DMS53 (cell line): ENCODE measurements around the gene TMEM179.
"Not testable (repeated sequence)": the region's sequence is repeated elsewhere in the genome, so short reads cannot be mapped to it uniquely, and the experiment has no call there.

Experiments used
- DNase-seq: peaks from one replicate; lab custom pipeline; 2025; lab: John Stamatoyannopoulos, UW

Gene TMEM179

GRCh38 chr14:104637546-104638003 is 33.0 kb upstream of the TMEM179 start:
- no peak for DNase-seq

DNA sequence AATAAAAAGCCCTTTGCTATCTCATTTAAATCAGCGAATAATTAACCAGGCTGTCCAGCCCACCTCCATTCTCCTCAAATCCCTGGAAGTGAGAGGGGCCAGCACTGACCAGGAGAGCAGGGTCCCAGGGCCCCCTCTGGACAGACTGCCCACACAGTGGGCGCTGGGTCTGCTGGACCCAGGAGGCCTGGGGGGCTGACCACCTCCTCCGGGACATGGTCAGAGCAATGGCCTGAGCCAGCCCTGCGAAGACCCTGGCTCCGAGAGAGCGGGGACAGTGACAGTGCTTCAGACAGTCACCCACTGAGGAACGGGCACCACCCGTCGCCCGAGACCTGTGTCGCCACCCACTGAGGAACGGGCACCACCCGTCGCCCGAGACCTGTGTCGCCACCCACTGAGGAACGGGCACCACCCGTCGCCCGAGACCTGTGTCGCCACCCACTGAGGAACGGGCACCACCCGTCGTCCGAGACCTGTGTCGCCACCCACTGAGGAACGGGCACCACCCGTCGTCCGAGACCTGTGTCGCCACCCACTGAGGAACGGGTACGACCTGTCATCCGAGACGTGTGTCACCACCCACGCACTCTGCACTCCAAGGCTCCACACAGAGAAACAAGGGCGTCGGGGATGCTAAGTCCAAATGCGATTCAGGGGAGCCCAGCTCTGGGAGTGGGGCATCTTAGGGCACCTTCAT is 32.4 kb upstream of the TMEM179 start:
- DNase-seq: not testable (repeated sequence)

- DNase-seq: no peak
Observed at GRCh38 chr14:104636131-104636530, 31.6 kb upstream of the TMEM179 start.

DNA sequence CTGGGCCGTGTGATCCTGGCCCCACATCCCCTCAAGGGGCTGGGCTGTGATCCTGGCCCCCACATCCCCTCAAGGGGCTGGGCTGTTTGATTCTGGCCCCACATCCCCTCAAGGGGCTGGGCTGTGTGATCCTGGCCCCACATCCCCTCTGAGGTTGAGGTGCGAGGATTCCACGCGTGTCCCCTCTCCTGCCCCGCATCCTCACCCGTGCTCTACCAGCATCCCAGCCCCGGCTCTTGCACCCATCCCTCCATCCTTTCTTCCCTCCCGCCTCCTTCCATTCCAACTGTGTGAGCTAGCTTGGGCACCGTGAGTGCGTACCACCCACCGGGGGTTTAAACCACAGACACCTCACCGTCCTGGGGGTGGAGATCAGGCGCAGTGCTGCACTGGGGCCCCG is 31.1 kb upstream of the TMEM179 start:
- DNase-seq: no peak

DNA sequence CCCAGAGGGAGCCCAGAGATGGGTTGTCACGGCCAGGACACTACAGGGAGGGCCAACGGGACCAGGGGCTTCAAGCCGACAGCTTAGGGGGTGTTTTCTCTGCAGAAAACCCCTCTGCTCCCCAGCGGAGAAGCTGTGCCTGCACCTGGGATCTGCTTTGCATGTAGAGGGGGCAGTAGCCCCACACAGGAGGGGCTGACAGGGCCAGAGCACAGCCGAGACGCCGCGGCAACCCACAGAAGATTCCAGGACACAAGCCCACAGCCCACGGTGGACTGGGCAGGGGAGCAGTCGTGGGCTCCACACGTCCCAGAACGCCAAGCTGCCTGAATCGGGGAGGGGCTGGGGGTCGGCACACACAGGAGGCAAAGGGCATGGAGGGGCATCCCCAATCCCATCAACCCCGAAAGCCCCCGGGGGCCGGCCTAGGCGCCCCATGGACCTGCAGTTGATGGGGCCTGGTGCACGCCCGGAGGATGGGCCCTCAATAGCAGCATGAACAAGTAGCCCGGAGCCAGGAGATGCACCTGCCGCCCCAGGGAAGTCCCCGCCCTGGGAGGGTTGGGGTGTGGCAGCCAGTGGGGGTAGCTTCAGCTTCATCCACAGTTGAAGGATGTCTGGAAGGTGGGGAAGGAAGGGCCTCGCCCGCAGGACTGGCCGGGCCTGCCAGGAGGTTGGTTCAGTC is 30.5 kb upstream of the TMEM179 start:
- no peak for DNase-seq

GRCh38 chr14:104634138-104634760 is 29.7 kb upstream of the TMEM179 start:
- DNase-seq: no peak

DNA sequence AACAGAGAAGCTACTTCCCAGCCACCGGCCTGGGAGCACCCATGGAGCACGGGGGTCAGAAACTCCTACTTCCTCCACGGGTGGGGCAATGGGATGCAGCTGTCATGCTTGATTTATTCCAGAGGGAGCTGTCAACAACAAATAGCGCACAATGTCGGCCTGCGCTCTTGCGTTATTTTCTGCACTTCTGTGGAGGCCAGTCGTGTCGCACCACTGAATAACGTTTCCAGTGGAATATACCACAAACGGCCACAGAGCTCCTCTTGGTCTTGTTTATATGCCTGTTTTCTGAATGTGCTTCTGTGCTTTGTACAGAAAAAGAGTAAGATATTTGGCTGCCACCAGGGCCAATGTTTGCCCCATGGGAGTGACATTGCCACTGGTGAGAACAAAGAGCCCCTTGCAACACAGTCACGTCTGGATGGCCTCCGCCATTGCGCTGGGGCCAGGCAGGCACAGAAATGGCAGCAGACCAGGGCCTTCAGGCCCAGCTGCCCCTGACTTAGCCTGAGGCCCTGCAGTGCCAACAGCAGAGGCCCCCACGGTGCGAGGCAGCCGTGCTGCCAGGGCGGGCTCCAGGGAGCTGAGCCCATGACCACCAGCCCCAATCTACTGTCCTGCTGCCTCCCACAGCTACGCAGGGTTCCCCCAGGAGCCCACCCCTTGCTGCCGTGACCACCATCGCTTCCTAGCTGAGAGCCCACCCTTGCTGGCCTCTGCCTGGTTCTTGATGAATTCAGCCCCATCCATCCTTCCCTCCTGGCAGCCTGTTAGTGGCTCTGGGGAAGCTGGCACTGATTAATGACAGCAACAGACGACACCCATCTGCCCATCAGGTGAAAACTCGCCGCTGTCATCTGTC is 28.9 kb upstream of the TMEM179 start:
- DNase-seq: no peak

DNA sequence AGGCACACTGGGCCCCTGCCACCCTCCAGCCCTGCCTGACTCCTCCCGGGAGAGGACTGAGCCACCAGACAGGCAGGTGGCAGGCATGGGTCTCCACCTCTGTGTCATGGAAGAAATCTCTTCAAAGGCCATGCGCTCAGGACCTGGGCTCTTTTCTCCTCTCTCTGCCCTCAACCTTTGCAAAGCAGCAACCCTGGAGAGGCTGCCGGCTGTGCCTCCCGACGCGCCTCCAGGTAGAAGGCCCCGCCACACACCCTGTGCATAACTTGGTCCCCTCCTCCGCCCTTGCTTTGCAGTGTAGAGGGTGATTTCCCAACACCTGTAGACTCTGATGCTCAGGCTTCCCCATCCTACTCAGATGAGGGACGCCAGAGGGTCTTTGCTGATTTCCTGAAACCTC is 28.2 kb upstream of the TMEM179 start:
- DNase-seq: no peak

DNA sequence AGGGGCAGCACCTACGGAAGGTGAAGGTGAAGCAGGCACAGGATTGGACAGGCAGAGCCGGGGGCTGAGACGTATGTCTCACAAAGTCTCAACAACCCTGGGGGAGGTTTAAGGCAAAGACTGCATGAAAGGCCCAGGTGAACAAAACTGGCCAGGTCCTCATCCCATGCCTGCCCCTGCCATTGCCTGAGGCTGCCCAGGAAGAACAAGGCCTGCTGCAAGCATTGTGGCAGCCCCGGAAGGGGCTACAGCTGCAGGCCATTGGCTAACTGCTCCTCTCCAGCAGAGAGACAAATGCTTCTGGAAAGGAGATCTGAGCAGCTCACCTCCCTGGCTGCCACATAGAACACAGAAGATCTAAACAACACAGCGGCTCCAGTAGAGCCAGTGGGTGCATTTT is 20.4 kb upstream of the TMEM179 start:
- DNase-seq: no peak

GRCh38 chr14:104614126-104614812 is 9.7 kb upstream of the TMEM179 start:
- no peak for DNase-seq

DNA sequence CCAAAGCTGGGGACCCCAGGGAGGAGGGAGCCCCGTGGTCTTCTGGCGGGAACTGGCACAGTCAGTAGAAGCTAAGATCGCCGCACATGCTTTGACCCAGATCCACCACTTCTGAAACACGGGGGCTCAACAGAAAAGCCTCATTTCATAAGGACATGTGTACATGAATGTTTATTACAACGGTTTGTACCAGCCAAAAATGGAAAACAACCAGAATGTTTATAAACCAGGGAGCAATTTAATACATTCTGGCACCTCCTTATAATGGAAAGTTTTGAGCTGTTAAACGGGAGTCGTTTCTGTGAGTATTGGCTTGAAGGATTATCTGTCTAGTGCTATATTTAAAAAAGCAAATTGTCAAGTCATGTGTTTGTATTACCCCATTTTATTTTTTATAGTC is 7.3 kb upstream of the TMEM179 start:
- no peak for DNase-seq

DNA sequence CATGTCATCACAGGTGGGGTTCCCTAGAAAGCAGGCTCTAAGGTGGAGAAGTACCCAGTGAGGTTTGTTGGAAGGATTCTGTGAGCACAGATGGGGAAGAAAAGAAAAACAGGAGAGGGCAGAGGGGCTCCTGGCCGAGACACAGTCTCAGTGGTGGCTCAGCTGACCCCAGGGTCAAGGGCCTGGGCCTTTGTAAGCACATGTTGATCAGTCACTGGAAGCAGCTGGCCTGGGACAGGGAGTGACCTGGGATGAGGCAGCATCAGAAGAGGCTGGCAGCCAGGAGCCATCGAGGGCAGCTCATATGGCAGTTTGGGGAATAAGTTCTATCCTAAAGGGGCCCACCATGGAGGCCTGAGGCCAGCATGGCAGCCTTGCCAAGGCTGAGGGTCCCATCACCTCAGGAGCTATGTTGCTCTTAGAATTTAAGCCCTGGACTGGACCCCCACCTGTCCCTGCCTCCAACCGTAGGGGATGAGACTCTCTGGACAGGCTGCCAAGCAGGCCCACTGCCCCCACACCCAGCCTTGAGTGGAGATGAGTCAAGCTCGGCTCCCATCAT is 6.3 kb upstream of the TMEM179 start:
- no peak for DNase-seq

GRCh38 chr14:104609666-104610065 is 5.1 kb upstream of the TMEM179 start:
- DNase-seq: no peak

DNA sequence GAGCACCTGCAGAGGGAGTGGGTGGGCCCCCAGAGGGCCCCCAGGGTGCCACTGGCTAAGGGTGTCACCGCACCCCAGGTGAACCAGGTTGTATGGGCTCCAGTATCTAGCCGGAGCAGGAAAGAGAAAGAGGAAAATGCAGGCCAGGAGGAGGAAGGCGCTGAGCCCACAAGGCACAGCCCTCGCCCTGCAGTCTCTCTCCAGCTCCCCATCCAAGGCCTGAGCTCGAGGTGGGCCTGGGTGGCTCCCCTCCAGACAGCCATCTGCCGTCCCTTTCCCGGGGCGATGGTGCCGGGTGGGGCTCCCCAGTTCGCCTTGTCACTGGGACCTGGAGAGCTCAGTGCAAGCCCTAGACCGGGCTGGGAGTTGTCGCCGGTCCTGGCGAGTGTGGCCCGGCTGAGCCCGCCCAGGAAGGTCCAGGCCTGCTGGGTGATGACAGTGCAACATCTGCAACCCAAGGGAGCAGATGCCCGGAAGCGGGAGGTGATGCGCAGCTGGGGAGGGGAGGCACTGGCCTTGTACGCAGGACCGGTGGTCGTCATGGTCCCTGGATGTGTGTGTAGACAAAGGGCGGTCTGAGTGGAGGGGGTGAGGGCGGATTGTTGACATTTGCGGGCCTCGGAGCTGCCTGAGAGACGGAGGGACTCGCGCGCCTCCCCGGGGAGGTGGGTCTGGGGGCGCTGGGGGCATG is 716 bp downstream of the TMEM179 start:
- peak; percentile 78 for DNase-seq

GRCh38 chr14:104602933-104603325 is 1.6 kb downstream of the TMEM179 start:
- no peak for DNase-seq

DNA sequence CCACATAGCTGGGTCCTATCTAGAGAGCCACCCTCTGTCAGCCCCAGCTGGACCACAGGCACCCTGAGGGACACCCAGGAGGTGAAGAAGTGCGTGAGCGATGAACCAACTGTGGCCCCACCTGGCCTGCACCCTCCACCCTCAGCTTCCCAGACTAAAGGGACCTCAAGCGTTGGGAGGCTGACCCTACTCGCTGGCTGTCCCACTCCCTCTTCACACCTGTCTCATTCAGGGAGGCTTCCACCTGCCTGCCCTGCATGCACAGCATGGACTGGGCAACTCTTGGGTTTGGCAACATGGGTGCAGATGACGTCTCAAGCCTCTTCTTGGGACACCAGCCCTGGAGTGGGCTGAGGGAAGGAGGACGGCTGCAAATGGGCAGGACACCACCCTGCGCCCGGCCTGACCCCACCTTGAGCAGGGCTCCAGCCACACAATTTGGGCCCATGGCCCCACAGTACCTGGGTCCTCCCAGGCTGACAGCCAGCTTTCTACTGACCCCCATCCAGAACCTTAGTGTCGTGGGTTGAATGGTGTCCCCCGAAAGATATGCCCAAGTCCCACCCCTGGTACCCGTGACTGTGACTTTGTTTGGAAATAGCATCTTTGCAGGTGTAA is 2.1 kb downstream of the TMEM179 start:
- no peak for DNase-seq

DNA sequence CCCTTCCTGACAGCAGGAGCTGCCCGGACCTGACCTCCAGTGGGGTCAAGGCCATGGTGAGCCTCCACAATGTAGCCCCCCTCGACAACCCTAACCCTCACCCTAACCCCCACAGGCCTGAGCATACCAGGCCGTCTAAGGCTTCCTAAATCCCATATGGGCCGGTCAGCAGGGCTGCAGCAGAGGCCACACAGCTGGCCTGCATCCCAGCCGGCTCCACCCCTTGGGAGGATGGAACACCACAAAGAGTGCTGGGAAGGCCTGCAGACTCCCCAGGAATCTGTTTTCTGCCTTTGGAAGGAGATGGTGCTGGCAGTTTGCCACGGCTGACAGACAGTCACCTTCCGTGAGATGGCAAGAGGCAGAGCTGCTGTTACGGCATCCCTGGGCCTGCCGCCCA is 2.8 kb downstream of the TMEM179 start:
- no peak for DNase-seq

GRCh38 chr14:104600805-104601204 is 3.8 kb downstream of the TMEM179 start:
- DNase-seq: no peak

GRCh38 chr14:104600141-104600643 is 4.4 kb downstream of the TMEM179 start:
- DNase-seq: no peak

DNA sequence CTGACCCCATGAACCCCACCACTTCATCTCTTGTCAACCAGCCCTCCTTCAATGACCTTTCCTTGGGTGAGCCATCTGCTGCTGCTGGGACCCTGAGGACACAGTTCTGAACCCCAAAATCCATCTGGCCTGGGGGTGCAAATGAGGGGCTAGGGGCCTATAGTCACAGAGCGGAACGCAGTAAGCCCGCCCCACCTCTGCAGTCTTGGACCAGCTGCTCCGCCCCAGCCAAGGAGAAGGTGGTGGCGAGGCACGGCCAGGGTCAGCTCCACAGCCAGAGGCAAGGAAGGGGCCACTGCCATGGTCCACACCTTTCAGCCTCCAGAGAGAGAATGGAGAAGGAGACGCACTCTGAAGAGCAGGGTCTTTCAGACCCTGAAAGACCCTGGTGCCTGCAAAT is 5.1 kb downstream of the TMEM179 start:
- DNase-seq: no peak
